Activated T-cell treated with anti-CD3 and anti-CD28 coated beads, Interleukin-2, amount 50 U/mL, for 24 hours (primary cell): Measurements from ENCODE around the gene APOBR.
A peak's percentile ranks its signal among the peaks of the same experiment; 100 is the strongest.
"Not testable (repeated sequence)": the region's sequence is repeated elsewhere in the genome, so short reads cannot be mapped to it uniquely, and the experiment has no call there.

Source experiments
- DNase-seq: peaks from one replicate; pipeline ENCODE4 v3.0.0-alpha.2; 2020
- H3K27ac Mint-ChIP-seq: 2 replicates; pipeline ENCODE4 v1.8.0; 2020; ENCODE audit warnings: mild to moderate bottlenecking, mixed read lengths
- H3K27me3 Mint-ChIP-seq: 2 replicates; pipeline ENCODE4 v1.8.0; 2020; ENCODE audit warnings: mixed read lengths
- H3K36me3 Mint-ChIP-seq: 2 replicates; pipeline ENCODE4 v1.8.0; 2020; ENCODE audit warnings: low read depth, mixed read lengths
- H3K4me1 Mint-ChIP-seq: 2 replicates; pipeline ENCODE4 v1.8.0; 2020; ENCODE audit warnings: low read depth, mixed read lengths
- H3K4me3 Mint-ChIP-seq: 2 replicates; pipeline ENCODE4 v1.8.0; 2020; ENCODE audit warnings: mild to moderate bottlenecking, moderate library complexity, mixed read lengths
- H3K9me3 Mint-ChIP-seq: 2 replicates; pipeline ENCODE4 v1.8.0; 2020; ENCODE audit warnings: mixed read lengths

The APOBR gene

DNA sequence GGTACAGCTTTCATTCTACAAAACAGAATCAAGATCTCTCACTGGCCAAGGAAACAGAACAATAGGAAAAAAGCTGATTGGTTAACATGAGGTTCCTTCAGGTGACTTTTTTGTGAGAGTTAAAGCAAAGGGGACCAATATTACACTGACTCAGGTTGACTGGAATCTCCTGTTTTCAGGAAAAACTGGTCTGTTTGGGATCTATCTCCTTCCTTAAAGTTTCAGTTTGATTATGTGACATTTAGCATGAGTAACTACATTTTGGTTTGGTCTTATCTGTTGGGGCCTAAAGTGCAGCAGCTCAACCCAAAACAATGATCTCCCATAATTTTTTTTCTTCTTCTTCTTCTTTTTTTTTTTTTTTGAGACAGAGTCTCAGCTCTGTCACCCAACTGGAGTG is 34.7 kb downstream of the APOBR start:
- no peak overlapping the region for H3K27ac Mint-ChIP-seq
- H3K36me3 Mint-ChIP-seq: no peaks in the 10 kb centered on the region
- H3K9me3 Mint-ChIP-seq: no peaks in the 10 kb centered on the region
- no peaks in the 10 kb centered on the region for H3K27me3 Mint-ChIP-seq
- H3K4me3 Mint-ChIP-seq: no peak overlapping the region
- peaks cover 12% of the 10 kb centered on the region for H3K4me1 Mint-ChIP-seq
- DNase-seq: no peak

DNA sequence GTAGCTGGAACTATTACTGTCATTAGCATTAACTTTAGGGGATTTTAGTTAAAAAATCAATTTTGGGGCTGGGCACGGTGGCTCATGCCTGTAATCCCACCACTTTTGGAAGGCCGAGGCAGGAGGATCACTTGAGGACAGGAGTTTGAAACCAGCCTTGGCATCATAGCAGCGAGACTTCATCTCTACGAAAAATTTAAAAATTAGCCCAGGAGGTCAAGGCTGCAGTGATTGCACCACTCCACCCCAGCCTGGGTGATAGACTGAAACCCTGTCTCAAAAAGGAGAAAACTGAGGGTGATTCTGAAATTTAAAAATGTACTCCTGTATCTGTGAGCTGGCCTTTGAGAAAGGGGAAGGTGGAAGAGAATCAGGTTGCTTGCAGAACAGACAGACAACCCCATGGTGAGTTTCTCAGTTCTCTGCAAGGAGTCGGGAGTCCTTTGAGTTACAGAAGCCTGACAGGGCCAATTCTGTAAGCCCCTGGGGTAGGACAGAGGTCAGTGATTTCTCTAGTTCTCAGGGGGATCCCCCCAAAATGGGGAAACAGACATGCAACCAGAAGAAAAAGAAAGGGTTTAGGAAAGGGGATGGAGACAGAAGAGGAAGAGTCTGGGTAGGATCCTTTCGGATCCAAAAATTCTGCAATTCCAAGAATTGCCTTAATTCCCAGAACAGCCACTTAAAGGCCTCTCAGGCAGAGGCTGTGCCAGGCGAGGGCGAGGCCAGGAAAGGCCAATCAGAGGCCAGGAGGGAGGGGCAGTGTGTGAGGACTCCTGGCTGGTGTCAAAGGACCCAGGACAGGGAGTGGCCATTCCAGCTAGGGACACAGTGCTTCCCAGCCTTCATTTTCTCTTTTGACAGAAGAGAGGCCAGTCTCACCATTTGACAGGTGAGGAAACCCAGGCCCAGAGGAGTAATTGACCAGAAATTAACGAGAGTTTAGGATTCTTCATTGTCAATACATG is 37.6 kb downstream of the APOBR start:
- Mint-ChIP-seq H3K36me3 (no peaks in the 10 kb centered on the region), H3K4me1 (peaks cover 26% of the 10 kb centered on the region), H3K27me3 (no peaks in the 10 kb centered on the region), H3K9me3 (no peaks in the 10 kb centered on the region), H3K27ac (no peak overlapping the region), H3K4me3 (no peak overlapping the region)
- DNase-seq: no peak

DNA sequence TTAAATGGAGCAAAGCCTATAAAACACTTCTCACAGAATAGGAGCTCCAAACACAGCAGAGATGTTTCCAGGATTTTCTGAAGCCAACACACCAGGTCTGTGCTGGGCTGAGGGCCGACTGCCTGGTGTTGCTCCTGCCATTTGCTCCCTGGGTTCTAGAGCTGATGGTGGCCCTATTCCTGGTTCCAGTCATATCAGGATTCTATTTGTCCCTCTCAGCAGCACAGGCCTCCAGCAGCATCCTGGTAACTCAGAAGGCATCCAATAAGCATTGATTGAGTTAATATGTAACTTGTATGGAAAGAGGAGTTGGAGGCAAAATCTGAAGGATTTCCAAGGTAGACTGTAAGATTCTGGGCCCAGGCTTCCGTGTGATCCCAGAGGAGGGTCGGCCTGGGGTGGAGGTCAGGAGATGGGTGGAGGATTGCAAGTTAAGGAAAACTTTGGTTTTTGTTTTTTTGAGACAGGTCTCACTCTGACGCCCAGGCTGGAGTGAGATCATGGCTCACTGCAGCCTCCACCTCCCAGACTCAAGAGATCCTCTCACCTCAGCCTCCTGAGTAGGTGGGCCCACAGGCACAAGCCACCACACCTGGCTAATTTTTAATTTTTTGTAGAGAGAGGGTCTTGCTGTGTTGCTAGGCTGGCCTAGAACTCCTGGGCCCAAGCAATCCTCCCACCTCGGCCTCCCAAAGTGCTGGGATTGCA is 38.7 kb downstream of the APOBR start:
- Mint-ChIP-seq H3K27ac (no peak overlapping the region), H3K27me3 (no peaks in the 10 kb centered on the region), H3K36me3 (no peaks in the 10 kb centered on the region), H3K4me1 (peaks cover 26% of the 10 kb centered on the region), H3K9me3 (no peaks in the 10 kb centered on the region), H3K4me3 (no peak overlapping the region)
- no peak for DNase-seq

- peaks cover 26% of the 10 kb centered on the region for H3K4me1 Mint-ChIP-seq
- H3K36me3 Mint-ChIP-seq: no peaks in the 10 kb centered on the region
- peak overlapping the region; percentile 64 for H3K27ac Mint-ChIP-seq
- H3K4me3 Mint-ChIP-seq: no peak overlapping the region
- DNase-seq: no peak
- no peaks in the 10 kb centered on the region for H3K9me3 Mint-ChIP-seq
- H3K27me3 Mint-ChIP-seq: no peaks in the 10 kb centered on the region
Measured at GRCh38 chr16:28534542-28535373, 40.3 kb downstream of the APOBR start.

- Mint-ChIP-seq H3K4me1 (peaks cover 26% of the 10 kb centered on the region), H3K4me3 (no peak overlapping the region), H3K36me3 (no peaks in the 10 kb centered on the region), H3K27ac (no peak overlapping the region), H3K27me3 (no peaks in the 10 kb centered on the region), H3K9me3 (no peaks in the 10 kb centered on the region)
- no peak for DNase-seq
Measured at GRCh38 chr16:28537076-28537475, 42.6 kb downstream of the APOBR start.

- Mint-ChIP-seq H3K27me3 (no peaks in the 10 kb centered on the region), H3K27ac (no peak overlapping the region), H3K9me3 (no peaks in the 10 kb centered on the region), H3K4me1 (peaks cover 31% of the 10 kb centered on the region), H3K4me3 (no peak overlapping the region), H3K36me3 (no peaks in the 10 kb centered on the region)
- no peak for DNase-seq
Measured at GRCh38 chr16:28537964-28538732, 43.7 kb downstream of the APOBR start.

DNA sequence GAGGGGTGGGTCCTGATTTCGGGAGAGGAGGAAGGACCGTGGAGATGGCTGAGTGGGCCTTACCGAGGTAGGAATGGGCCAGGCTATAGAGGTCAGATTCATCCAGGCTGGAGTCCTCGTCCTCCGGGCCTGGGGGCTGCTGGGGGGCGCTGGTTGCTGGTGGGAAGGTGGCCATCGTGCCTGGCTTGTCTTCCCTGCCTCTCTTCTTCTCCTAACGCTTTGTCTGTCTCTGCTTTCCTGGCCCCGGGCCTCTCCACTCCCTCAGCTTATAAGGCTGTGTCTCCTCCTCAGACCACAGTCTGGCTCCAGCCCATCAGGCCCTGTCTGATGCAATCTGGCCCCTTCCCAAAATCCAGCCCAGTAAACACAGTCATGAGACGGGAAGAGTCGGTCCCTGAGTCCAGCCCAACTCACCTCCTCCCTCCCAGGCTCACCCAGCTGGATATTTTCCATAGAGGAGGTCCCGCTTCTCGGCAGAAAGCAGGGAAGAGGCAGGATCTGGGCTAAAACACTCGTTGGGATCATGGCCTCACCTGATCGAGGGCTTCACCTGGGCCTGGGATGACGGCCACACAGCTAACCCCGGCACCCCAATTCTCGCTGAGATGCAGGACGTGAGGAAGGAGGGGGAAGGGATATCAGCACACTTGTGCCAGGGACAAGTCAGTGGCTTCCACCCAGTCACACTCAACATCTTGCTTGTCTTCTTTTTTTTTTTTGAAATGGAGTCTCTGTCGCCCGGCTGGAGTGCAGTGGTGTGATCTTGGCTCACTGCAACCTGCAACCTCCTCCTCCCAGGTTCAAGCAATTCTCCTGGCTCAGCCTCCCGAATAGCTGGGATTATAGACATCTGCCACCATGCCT is 44.5 kb downstream of the APOBR start, which contains the start of gene NUPR1:
NUPR1 (minus strand) TSS at position 242 of the 864 bp plus-strand sequence; CDS start at position 175, 67 bp downstream.
- H3K36me3 Mint-ChIP-seq: no peaks in the 10 kb centered on the region
- H3K27me3 Mint-ChIP-seq: no peaks in the 10 kb centered on the region
- H3K4me3 Mint-ChIP-seq: no peak within 1 kb of the TSS
- no peaks in the 10 kb centered on the region for H3K9me3 Mint-ChIP-seq
- no peak for DNase-seq
- H3K27ac Mint-ChIP-seq: no peak within 1 kb of the TSS
- peaks cover 28% of the 10 kb centered on the region for H3K4me1 Mint-ChIP-seq

GRCh38 chr16:28540346-28540745 is 45.9 kb downstream of the APOBR start:
- H3K27ac Mint-ChIP-seq: no peak overlapping the region
- no peaks in the 10 kb centered on the region for H3K27me3 Mint-ChIP-seq
- no peak for DNase-seq
- peaks cover 15% of the 10 kb centered on the region for H3K4me1 Mint-ChIP-seq
- no peaks in the 10 kb centered on the region for H3K36me3 Mint-ChIP-seq
- no peaks in the 10 kb centered on the region for H3K9me3 Mint-ChIP-seq
- H3K4me3 Mint-ChIP-seq: no peak overlapping the region

DNA sequence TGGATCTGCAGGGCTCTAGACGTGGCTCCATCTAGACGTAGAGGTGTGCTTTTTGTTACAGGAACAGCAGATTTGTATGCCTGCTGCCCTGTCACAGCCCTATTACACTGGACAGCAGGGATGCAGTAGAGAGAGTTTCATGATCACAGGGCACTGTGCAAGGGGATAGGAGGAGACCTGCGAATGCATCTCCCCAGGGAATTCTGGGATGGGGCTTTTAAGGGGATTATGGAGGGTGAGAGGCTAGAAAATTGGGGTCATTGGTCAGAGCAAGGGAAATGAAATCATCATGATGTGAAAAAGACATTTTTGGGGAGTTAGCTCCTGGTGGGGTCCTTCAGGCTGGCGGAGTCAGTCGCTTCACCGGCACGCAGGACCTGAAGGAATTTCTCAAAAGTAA is 48.2 kb downstream of the APOBR start:
- H3K4me1 Mint-ChIP-seq: peaks cover 8% of the 10 kb centered on the region
- H3K9me3 Mint-ChIP-seq: no peaks in the 10 kb centered on the region
- no peak overlapping the region for H3K27ac Mint-ChIP-seq
- H3K27me3 Mint-ChIP-seq: no peaks in the 10 kb centered on the region
- no peak for DNase-seq
- H3K4me3 Mint-ChIP-seq: no peak overlapping the region
- no peaks in the 10 kb centered on the region for H3K36me3 Mint-ChIP-seq

- H3K27me3 Mint-ChIP-seq: no peaks in the 10 kb centered on the region
- no peak overlapping the region for H3K4me3 Mint-ChIP-seq
- H3K9me3 Mint-ChIP-seq: no peaks in the 10 kb centered on the region
- H3K36me3 Mint-ChIP-seq: no peaks in the 10 kb centered on the region
- peaks cover 8% of the 10 kb centered on the region for H3K4me1 Mint-ChIP-seq
- no peak for DNase-seq
- H3K27ac Mint-ChIP-seq: no peak overlapping the region
Measured at GRCh38 chr16:28543072-28543471, 48.6 kb downstream of the APOBR start.

DNA sequence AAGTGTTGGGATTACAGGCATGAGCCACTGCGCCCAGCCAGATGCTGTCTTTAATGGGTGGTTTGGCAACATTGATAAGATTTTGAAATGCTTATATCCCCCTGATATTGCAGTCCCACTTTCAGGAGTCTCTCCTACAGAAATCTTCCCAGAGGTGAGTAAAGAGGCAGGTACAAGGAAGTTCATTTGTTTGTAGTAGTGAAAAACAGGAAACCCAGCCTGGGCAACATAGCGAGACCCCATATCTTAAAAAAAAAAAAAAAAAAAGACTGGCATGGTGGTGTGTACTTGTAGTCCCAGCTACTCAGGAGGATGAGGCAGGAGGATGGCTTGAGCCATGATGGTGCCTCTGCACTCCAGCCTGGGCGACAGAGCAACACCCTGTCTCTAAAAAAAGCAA is 50.6 kb downstream of the APOBR start:
- H3K27ac Mint-ChIP-seq: no peak overlapping the region
- H3K4me1 Mint-ChIP-seq: peaks cover 12% of the 10 kb centered on the region
- H3K4me3 Mint-ChIP-seq: no peak overlapping the region
- no peaks in the 10 kb centered on the region for H3K36me3 Mint-ChIP-seq
- no peaks in the 10 kb centered on the region for H3K27me3 Mint-ChIP-seq
- DNase-seq: no peak
- H3K9me3 Mint-ChIP-seq: no peaks in the 10 kb centered on the region

- not testable (repeated sequence) for H3K27me3 Mint-ChIP-seq, H3K9me3 Mint-ChIP-seq, H3K27ac Mint-ChIP-seq, DNase-seq, H3K4me3 Mint-ChIP-seq, H3K36me3 Mint-ChIP-seq
- peaks cover 12% of the 10 kb centered on the region for H3K4me1 Mint-ChIP-seq
Measured at GRCh38 chr16:28545964-28546363, 51.5 kb downstream of the APOBR start.

DNA sequence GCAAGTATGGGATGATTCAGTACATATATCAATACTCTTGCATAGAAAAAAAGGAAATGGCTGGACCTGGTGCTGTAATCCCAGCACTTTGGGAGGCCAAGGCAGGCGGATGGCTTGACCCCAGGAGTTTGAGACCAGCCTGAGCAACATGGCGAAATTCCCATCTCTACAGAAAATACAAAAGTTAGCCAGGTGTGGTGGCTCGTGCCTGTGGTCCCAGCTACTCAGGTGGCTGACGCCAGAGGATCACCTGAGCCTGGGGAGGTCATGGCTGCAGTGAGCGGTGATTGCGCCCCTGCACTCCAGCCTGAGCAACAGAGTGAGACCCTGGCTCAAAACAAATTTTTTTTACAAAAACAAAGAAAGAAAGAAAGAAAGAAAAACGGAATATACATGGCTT is 52.2 kb downstream of the APOBR start:
- Mint-ChIP-seq H3K9me3 (no peaks in the 10 kb centered on the region), H3K36me3 (no peaks in the 10 kb centered on the region)

More for the DNA sequence above, 52.2 kb downstream of the APOBR start:
- Mint-ChIP-seq H3K27me3 (no peaks in the 10 kb centered on the region), H3K27ac (no peak overlapping the region), H3K4me3 (no peak overlapping the region), H3K4me1 (peaks cover 12% of the 10 kb centered on the region)
- no peak for DNase-seq
